GM19395 (cell line): Measurements from ENCODE around the gene POLR2J2.
"Not testable (repeated sequence)": the region's sequence is repeated elsewhere in the genome, so short reads cannot be mapped to it uniquely, and the experiment has no call there.

Source experiments
- ATAC-seq: cut with Tn5 transposase; IDR thresholded peaks from one replicate; pipeline ENCODE4 v1.9.1; 2021; ENCODE audit warnings: mild to moderate bottlenecking, moderate library complexity; ENCODE audit not compliant: unreplicated experiment

The POLR2J2 gene

DNA sequence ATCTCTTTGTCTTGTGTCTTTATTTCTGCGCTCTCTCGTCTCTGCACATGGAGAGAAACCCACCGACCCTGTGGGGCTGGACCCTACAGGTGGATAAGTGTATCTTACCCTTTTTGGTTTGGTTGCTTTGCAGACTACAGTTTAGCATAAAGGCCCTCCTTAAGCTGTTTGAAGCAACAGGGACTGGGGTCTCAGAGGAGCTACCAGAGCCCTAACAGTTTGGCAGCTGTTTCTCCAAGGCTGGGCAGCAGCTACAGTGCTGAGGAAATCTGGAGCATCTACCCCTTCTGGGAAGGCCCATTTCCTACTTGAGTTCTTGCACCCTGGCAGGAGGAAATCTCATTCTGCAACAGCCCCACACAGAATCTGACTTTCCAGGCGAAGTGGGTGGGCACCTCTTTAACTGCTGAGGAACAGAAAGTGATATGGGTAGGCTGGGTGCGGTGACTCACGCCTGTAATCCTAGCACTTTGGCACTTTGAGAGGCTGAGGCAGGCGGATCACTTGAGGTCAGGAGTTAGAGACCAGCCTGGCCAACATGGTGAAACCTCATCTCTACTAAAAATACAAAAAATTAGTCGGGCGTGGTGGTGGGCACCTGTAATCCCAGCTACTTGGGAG lies 2.1 kb upstream of the POLR2J2 start:
- ATAC-seq, result not testable (repeated sequence)

DNA sequence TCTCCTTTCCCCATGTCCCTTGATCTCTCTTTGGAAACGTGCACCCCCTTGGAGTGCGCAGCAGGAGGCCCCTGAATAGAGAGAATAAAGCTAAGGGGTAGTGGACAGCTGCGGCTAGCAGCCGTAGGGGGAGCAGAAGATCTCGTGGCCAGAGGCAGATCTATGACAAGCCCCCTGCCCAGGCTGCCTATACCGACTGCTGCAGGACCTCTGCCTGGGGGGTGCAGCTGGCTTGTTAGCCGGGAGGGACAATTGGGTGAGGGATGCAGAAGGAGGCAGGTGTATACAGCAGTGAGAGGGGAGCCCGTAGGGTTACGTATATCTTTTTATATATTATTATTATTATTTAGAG lies 469 bp upstream of the POLR2J2 start:
- peak; percentile 43 for ATAC-seq

DNA sequence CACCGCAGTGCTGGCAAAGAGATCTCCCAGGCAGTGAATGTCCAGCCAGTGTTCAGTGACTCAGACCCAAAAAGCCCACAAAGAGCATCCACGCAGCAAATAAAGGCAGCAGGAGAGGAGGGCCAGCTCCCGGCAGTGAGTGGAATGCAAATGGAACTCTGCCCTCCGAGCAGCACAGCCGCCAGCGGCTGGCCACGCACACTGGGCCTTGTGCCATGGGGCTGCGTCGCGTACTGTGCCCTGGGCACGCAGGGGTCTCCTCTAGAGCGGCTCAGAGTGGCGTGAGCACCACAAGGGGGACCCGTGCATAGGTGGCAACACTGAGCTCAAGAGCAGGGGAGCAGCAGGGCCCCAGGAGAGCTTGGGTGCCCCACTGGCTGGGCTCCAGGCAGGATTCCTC lies 3.9 kb downstream of the POLR2J2 start:
- ATAC-seq, result not testable (repeated sequence)

DNA sequence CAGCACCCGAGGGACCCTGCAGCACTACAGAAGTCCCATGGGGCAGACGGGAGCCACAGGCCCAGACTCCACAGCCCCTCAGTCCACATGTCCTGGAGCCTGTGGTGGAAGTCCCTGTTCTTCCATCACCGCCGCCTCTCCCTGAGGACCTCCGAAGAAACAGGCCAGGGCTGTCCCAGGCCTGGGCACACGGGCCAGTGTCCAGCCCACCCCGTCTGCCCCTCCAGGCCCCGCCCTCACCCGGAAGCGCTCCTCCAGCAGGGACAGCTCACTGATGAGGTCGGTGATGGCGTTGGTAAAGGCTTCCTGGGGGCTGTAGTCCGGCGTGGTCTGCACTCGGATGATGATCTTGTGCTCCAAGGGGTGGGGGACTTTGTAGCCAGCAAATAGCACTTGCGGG lies 4.6 kb downstream of the POLR2J2 start:
- ATAC-seq, result not testable (repeated sequence)

DNA sequence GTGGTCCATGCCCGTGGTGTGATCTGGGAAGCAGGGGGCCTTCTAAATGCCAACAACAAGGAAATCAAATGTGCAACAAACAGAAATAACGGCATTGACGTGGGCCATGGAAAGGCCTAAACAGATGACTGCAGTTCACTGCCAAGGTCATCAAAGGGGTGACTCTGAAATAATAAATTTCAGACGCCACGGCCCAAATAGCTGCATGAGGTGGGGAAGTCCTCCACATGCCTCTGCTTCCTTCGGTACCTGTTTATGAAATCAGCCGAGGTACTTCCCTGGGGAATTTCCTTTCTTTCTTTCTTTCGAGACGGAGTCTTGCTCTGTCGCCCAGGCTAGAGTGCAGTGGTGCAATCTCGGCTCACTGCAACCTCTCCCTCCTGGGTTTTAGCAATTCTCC lies 6.7 kb downstream of the POLR2J2 start:
- ATAC-seq, result not testable (repeated sequence)

DNA sequence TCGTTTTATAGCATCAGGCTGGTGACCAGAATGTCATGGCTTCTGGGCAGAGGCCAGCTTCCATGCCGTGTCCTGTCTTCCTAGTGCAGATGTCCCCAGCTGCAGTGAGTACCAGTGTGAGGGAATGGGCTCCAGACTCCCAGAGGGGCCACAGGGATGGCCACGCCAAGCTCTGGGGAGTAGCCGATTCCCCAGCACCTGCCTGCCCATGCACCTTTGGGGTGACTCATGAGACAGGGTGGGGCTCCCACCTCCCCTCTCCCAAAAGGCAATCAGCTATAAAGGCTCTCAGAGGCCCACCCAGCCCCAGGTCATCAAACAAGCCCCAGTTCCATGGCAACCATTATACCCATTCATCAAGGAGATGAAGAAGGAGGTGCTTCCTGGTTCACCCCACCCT lies 21.5 kb downstream of the POLR2J2 start, which contains the start of gene SPDYE2B:
Gene SPDYE2B (plus strand): TSS at position 396 of the 400 bp plus-strand sequence. CDS start 2,030 bp downstream, outside the sequence.
- ATAC-seq, result not testable (repeated sequence)

DNA sequence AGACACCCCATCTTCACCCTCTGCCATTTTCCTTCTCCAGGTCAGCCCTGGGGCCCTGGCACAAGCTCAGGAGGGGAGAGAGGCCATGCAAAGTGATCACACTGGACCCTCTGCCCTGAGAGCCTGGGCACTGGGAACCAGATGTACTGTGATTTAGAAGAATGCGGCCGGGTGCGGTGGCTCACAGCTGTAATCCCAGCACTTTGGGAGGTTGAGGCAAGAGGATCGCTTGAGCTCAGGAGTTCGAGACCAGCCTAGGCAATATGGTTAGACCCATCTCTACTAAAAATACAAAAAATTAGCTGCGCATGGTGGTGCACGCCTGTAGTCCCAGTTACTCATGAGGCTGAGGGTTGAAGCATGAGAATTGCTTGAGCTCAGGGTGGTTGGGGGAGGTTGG lies 23.6 kb downstream of the POLR2J2 start:
- ATAC-seq, result not testable (repeated sequence)

DNA sequence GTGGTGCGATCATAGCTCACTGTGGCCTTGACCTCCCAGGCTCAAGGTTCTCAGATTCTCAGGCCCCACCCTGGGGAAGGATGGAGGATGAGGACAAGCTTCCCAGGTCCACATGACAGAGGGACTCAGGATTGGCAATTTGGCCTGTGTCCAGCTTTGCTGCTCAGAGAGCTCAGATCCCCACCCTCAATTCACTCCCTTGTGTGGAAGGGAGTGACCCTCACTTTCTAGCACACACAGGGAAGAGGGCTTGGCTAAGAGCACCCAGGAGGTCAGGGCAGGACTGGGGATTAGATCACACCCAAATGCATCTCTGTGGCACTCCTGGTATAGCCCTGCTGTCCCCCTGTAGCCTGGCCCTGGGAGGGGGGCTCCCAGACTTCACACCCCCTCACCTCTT lies 28.1 kb downstream of the POLR2J2 start:
- not testable (repeated sequence) for ATAC-seq

DNA sequence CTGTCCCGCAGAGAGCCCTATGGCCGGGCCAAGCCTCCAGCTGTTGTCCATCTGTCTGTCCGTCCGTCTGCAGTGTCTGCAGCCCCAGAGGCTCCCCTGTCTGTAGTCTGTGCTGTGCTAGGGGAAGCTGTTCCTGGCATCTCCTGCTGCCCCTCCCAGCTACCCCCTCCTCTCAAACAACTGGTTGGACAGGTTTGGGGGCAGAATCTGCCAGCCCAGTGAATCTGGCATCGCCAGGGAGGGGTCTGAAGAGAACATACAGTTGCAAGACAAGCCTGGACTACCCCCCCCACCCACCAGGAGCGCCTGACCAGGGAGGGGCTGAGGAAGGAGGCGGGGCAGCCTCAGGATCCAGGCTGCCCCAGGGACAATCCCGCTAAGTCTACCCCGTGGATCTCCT lies 28.8 kb downstream of the POLR2J2 start, which contains the start of gene UPK3BL1:
Gene UPK3BL1 (minus strand): TSS at position 101 of the 400 bp plus-strand sequence. CDS start 50 bp downstream, at position 51.
- ATAC-seq, result not testable (repeated sequence)

DNA sequence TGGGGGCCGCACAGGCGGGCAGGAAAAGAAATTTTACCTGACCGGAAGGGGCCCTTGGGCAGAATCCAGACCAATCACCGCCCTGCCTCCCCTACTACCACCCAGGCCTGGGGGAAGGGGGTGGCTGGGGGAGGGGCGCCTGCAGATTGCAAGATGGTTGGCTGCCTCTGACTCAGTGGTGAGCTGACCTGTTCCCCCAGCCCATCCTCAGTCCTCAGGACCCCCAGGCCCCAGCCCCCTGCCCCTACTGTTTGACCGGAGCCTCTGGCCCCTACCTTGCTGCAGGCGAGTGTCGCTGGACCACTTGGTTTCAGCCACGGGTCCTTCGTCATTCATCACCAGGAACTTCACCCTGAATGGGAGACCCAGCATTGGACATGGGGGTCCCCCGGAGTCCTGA lies 32.6 kb downstream of the POLR2J2 start:
- not testable (repeated sequence) for ATAC-seq

DNA sequence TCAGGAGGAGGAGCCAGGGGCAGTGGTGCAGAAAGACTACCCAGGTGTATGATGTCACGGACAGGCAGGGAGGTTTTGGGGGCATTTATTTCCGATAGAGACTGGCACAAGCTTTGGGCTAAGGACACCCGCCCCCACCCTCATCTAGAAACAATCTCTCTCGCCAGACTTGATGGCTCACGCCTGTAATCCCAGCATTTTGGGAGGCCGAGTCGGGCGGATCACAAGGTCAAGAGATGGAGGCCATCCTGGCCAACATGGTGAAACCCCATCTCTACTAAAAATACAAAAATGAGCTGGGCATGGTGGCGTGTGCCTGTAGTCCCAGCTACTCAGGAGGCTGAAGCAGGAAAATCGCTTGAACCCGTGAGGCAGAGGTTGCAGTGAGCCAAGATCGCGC lies 34.5 kb downstream of the POLR2J2 start:
- ATAC-seq, result not testable (repeated sequence)

DNA sequence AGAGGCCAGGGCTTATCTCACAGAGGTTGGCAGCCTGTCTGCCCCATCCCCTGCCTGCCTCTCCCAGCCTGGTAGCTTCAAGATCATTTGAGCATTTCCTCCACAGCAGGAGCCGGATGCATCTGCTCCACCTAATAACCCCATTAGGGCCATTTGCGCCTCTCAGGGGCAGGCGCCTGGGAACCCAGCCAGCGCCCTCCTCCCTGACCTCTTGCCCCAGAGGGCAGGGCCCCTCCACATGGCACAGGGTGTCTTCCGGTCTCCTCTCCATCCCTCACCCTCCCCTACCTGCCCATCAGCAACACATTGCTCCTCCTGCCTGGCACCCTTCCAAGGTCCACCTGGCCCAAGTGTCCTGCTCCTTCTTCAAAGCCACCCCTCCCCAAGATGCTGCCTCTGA lies 36.1 kb downstream of the POLR2J2 start:
- not testable (repeated sequence) for ATAC-seq

DNA sequence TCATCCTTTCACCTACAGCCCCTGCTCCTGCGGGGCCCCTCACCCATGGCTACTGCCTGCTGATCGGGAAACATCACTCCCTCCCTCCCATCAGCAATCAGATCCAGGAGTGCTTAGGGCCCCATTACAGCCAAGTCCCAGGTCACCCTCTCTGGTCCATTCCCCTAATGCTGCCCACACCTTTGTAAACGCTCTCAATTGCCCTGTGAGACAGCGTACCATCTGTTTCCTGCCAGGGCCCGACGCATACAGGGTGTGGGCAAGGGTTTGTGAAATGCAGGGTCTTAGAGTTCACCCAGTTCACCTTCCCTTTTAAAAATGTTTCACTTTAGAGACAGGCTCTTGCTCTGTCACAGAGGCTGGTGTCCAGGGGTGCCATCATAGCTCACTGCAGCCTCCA lies 37.2 kb downstream of the POLR2J2 start:
- ATAC-seq, result not testable (repeated sequence)

DNA sequence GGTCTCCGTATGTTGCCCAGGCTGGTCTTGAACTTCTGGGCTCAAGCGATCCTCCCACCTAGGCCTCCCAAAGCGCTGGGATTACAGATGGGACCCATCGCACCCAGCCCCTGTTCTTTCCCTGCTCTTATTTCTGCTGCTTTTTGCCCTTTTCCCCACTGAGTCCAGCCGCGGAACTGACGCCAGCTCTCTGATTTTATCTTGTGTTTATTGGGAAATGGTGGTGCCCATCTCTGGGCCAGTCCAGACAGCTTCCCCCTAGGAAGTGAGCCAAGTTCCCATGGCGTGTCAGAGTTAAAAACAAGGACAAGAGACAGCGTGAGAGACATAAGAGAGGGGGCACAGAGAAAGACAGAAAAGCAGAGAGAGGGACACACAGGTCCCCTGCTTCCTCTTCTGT lies 40.8 kb downstream of the POLR2J2 start:
- not testable (repeated sequence) for ATAC-seq

DNA sequence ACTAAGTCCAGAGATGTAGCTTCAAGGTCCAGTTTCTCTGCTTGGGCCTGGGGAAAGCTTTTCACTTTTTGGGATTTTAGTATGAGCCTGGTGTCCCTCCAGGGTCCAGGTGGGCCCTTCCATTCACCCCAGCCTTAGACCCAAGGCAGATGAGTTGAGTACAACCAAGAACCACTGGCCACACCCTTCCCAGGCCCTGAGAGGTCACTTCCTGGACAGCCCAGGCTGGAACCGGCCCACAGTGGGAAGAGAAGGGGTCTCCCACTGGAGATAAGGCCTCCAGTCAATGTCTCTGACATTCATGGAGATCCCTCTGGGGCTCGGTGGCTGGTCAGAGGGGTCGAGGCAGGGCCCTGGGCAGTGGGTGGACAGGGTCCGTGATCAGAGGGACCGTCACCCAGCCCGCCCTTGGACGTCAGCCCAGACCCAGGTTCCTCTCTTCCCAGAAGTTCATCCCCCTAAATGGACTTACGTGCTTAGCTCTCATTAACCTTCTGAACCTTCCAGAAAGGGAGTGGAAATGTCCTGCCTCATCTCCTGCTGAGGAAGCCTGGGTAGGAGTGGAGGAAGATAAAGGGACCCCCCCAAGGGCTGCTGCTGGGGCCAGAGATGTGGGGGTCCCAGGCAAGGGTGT lies 44.1 kb downstream of the POLR2J2 start:
- ATAC-seq, result not testable (repeated sequence)

DNA sequence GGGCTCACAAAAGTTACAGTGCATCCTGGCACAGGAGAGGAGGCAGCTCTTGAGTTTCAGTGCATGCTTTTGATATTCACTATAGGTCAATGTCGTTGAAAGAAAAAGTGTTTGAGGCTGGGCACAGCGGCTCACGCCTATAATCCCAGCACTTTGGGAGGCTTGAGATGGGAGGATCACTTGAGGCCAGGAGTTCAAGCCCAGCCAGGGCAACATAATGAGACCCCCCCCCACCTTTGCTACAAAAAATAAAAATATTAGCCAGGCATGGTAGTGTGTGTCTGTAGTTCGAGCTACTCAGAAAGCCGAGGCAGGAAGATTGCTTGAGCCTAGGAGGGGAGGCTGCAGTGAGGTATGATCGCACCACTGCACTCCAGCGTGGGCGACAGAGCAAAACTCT lies 53.3 kb downstream of the POLR2J2 start:
- not testable (repeated sequence) for ATAC-seq

DNA sequence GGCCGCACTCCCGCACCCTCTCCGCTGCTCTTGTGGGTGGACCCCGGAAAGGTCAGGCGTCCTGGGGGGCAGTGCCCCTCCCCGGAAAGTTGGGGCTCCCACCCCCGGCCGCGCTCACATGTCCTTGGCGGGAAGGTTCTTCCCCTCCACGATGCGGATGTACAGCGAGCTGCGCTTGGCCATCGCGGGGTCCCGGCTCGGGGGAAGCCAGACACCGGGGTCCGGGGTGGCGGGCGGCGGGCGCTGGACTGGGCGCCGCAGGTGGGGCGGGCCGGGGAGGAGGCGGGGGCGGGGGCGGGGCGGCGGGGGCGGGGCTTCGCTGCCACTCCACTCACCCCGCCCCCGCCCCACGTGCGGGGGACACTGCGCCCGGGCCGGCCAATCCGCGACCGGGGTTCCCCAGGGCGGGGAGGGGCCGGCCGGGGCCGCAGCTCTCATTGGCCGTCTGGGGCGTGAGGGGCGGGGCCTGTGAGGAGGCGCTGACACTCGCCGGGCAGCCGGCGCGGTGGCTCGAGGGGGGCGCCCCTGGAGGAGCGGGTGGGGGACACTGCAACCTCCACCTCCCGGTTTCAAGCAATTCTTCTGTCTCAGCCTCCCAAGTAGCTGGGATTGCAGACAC lies 54.8 kb downstream of the POLR2J2 start, which contains the start of gene RASA4:
Gene RASA4 (minus strand): TSS at position 250 of the 619 bp plus-strand sequence. CDS start 67 bp downstream, at position 183.
- peak; percentile 42 for ATAC-seq
